Naive B cell (primary cell): Measurements from ENCODE around the gene SPDYE3. TPM values are rescaled to one million over a fixed set of nuclear protein-coding genes. Genes with fewer than 3 reads are reported as not detected.

ENCODE experiments used
- polyA plus RNA-seq, 6 donors: library from polyadenylated mRNA; unstranded; fragments of 300-500 nt; fragmentation: Illumina TruSeq; gene quantifications; one replicate each; pipeline ENCODE4 v1.2.3, GENCODE V29; 2021; ENCODE audit warnings: low read depth in 6 of 6

Gene SPDYE3
- polyA plus RNA-seq, 6 donors from 2014 or later: 5.0 to 10.3 (median 8.5) TPM

Other genes with a start within 250 kb of the SPDYE3 start
- 10 to 100 TPM; 14.6 to 34.4 (median 21.8) TPM for gene ZNF3, start 226.0 kb upstream of the SPDYE3 start, polyA plus RNA-seq
- gene COPS6, start 218.7 kb upstream of the SPDYE3 start, polyA plus RNA-seq: 100 to 1,000 TPM; 109 to 249 (median 128) TPM
- gene MCM7, start 206.3 kb upstream of the SPDYE3 start, polyA plus RNA-seq: 10 to 100 TPM; 39.0 to 59.9 (median 47.1) TPM
- 1 to 10 TPM; 3.3 to 6.8 (median 5.6) TPM for gene AP4M1, start 206.1 kb upstream of the SPDYE3 start, polyA plus RNA-seq
- gene TAF6, start 188.3 kb upstream of the SPDYE3 start, polyA plus RNA-seq: 10 to 100 TPM; 16.8 to 32.2 (median 21.6) TPM
- 1 to 10 TPM in 5 of 6 donors, not detected in 1; 4.9 to 8.6 (median 5.8) TPM for gene CNPY4, start 188.1 kb upstream of the SPDYE3 start, polyA plus RNA-seq
- 1 to 10 TPM; 1.7 to 4.2 (median 2.4) TPM for gene MBLAC1, start 180.7 kb upstream of the SPDYE3 start, polyA plus RNA-seq
- gene LAMTOR4, start 158.8 kb upstream of the SPDYE3 start, polyA plus RNA-seq: 100 to 1,000 TPM; 407 to 579 (median 480) TPM
- gene TRAPPC14, start 149.0 kb upstream of the SPDYE3 start, polyA plus RNA-seq: 1 to 10 TPM; 2.0 to 9.1 (median 3.3) TPM
- under 1 TPM in 5 of 6 donors, not detected in 1; 0.13 to 0.40 (median 0.23) TPM for gene GAL3ST4, start 139.1 kb upstream of the SPDYE3 start, polyA plus RNA-seq
- gene GPC2, start 130.3 kb upstream of the SPDYE3 start, polyA plus RNA-seq: under 1 TPM in 4 of 6 donors, not detected in 2; 0.18 to 0.84 (median 0.28) TPM
- 100 to 1,000 TPM in 5 of 6 donors, 10 to 100 TPM in 1; 97.1 to 221 (median 129) TPM for gene STAG3, start 129.8 kb upstream of the SPDYE3 start, polyA plus RNA-seq
- 10 to 100 TPM; 37.5 to 67.4 (median 56.4) TPM for gene PVRIG, start 87.8 kb upstream of the SPDYE3 start, polyA plus RNA-seq
- 10 to 100 TPM in 2 of 6 donors, 1 to 10 TPM in 4; 3.5 to 28.7 (median 7.0) TPM for gene PILRB, start 50.4 kb downstream of the SPDYE3 start, polyA plus RNA-seq
- 1 to 10 TPM in 1 of 6 donors, under 1 TPM in 4, not detected in 1; 0.53 to 1.8 (median 0.53) TPM for gene PILRA, start 65.8 kb downstream of the SPDYE3 start, polyA plus RNA-seq
- 10 to 100 TPM in 5 of 6 donors, 1 to 10 TPM in 1; 9.4 to 24.9 (median 13.3) TPM for gene ZCWPW1, start 121.0 kb downstream of the SPDYE3 start, polyA plus RNA-seq
- 10 to 100 TPM; 10.9 to 24.6 (median 19.5) TPM for gene MEPCE, start 122.1 kb downstream of the SPDYE3 start, polyA plus RNA-seq
- 10 to 100 TPM; 21.8 to 46.8 (median 27.5) TPM for gene PPP1R35, start 128.8 kb downstream of the SPDYE3 start, polyA plus RNA-seq
- gene SPACDR, start 156.6 kb downstream of the SPDYE3 start, polyA plus RNA-seq: under 1 TPM in 1 of 6 donors, not detected in 5; 0.45 TPM
- 10 to 100 TPM; 17.5 to 23.6 (median 20.7) TPM for gene TSC22D4, start 171.5 kb downstream of the SPDYE3 start, polyA plus RNA-seq
- not detected for gene NYAP1, start 176.2 kb downstream of the SPDYE3 start, polyA plus RNA-seq
- gene AGFG2, start 231.5 kb downstream of the SPDYE3 start, polyA plus RNA-seq: 1 to 10 TPM in 5 of 6 donors, not detected in 1; 3.1 to 5.9 (median 4.1) TPM